PC-9 (cell line): Measurements from ENCODE around the gene DRAXIN. TPM values are rescaled to one million over a fixed set of nuclear protein-coding genes. Genes with fewer than 3 reads are reported as not detected.

Experiments
- BruUV-seq: library from RNA; stranded (reverse); fragments of 400-500 nt; replicated peaks from 2 replicates; lab custom pipeline; 2021; lab: Mats Ljungman, UMichigan
- CTCF ChIA-PET: fragments of 300-600 bp; sonication (Branson Sonifier 250); formaldehyde crosslinking; loops from one replicate; lab custom pipeline; 2022; ENCODE audit warnings: antibody characterized with exemption; lab: Charles Lee
- POLR2A ChIA-PET: fragments of 300-600 bp; sonication (Branson Sonifier 250); formaldehyde crosslinking; loops from one replicate; lab custom pipeline; 2022; ENCODE audit warnings: antibody characterized with exemption; ENCODE audit not compliant: unreplicated experiment; lab: Charles Lee
- DNase-seq, 2 experiments: peaks; one replicate each; pipeline versions ENCODE4 v3.0.0 to v3.0.0-alpha.2; 2015 to 2022; ENCODE audit warnings: mixed read lengths in 1 of 2
- H2AFZ ChIP-seq: fragments of 200-600 bp; sonication (generic); 2 replicates; pipeline ENCODE4 v1.8.1; 2017; ENCODE audit warnings: antibody characterized with exemption
- H3F3A ChIP-seq: fragments of 200-600 bp; sonication (generic); 2 replicates; pipeline ENCODE4 v1.8.1; 2017; ENCODE audit warnings: antibody characterized with exemption, mild to moderate bottlenecking, low read depth; ENCODE audit not compliant: insufficient read depth
- H3K27ac ChIP-seq: fragments of 200-600 bp; sonication (generic); 2 replicates; pipeline ENCODE4 v1.6.1; 2016; ENCODE audit warnings: mixed run types
- H3K27me3 ChIP-seq: fragments of 200-600 bp; sonication (generic); 2 replicates; pipeline ENCODE4 v1.6.1; 2016; ENCODE audit warnings: low read depth, mixed run types; ENCODE audit not compliant: insufficient read depth
- H3K36me3 ChIP-seq: fragments of 200-600 bp; sonication (generic); 2 replicates; pipeline ENCODE4 v1.6.1; 2016; ENCODE audit warnings: low read depth, mixed run types
- H3K4me1 ChIP-seq: fragments of 200-600 bp; sonication (generic); replicated peaks from 2 replicates; pipeline ENCODE4 v1.6.1; 2016; ENCODE audit warnings: mixed run types; ENCODE audit not compliant: insufficient read depth
- H3K4me2 ChIP-seq: fragments of 200-600 bp; sonication (generic); 2 replicates; pipeline ENCODE4 v1.6.1; 2017; ENCODE audit warnings: mixed run types
- H3K4me3 ChIP-seq: fragments of 200-600 bp; sonication (generic); 2 replicates; pipeline ENCODE4 v1.6.1; 2016; ENCODE audit warnings: mixed run types
- H3K79me2 ChIP-seq: fragments of 200-600 bp; sonication (generic); 2 replicates; pipeline ENCODE4 v1.6.1; 2017; ENCODE audit warnings: low read depth, mixed run types
- H3K9me2 ChIP-seq: fragments of 200-600 bp; sonication (generic); 2 replicates; pipeline ENCODE4 v1.8.1; 2017; ENCODE audit warnings: mild to moderate bottlenecking; ENCODE audit not compliant: insufficient read depth
- H3K9me3 ChIP-seq: fragments of 200-600 bp; sonication (generic); 2 replicates; pipeline ENCODE4 v1.8.1; 2016; ENCODE audit warnings: low read depth; ENCODE audit not compliant: insufficient read depth
- H4K20me1 ChIP-seq: fragments of 200-600 bp; sonication (generic); 2 replicates; pipeline ENCODE4 v1.8.1; 2017; ENCODE audit not compliant: insufficient read depth
- EZH2 ChIP-seq: fragments of 200-600 bp; sonication (generic); IDR thresholded peaks from 2 replicates; pipeline ENCODE4 v1.8.0; 2017; ENCODE audit warnings: antibody characterized with exemption, low read depth
- intact Hi-C: fragments of 100-400 bp; cut with micrococcal nuclease; formaldehyde crosslinking; loops from one replicate; pipeline ENCODE4 v1.10.0; 2022; ENCODE audit not compliant: unreplicated experiment
- total RNA-seq: library from RNA; stranded (reverse); gene quantifications from 2 replicates; pipeline ENCODE4 v1.2.3, GENCODE V29; 2021
- TF ChIP-seq, protein P1 (sequence below): fragments of 200-600 bp; sonication (generic); conservative IDR thresholded peaks from 2 replicates; pipeline ENCODE4 v1.6.1; 2017; ENCODE audit warnings: mixed run types, antibody characterized with exemption, mild to moderate bottlenecking, moderate library complexity

Gene DRAXIN
- total RNA-seq, 1 experiment from 2014 or later: not detected

DNA sequence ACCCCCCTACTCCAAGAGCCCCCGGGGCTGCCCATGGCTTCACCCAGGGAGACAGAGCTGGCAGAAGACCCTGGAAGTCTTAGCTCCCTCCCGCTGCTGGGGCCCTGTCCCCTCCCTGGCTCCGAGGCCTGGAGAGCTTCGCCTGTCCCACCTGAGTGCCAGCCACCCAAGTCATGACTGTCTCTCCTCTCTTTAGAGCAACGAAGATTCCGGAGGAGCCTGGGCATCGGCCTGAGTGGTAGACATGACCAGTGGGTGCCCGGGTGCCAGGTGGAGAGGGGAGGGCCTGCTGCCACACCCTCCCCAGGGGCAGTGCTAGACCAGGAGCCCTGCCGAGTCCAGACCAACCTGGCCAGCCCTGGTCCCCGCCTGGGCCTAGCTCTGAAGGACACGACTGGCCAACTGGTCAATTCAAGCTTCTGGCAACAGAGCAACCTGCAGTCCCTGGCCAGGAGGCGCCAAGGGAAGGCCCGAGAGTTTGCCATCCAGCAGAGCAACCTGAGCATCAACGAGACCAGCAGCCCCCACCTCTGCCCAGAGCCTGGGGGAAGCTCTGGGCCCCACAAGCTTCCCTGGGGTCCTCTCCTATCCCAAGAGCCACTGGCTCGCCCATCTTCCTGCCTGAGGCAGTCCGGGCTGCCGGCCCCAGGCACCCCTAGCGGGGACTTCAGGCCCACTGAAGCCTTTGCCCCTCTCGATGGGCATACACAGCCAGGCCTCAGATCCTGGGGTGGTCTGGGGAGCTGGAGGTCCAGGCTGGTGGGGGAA is 74.3 kb downstream of the DRAXIN start:
- H2AFZ ChIP-seq: no peak overlapping the region
- TF ChIP-seq, protein P1, sequence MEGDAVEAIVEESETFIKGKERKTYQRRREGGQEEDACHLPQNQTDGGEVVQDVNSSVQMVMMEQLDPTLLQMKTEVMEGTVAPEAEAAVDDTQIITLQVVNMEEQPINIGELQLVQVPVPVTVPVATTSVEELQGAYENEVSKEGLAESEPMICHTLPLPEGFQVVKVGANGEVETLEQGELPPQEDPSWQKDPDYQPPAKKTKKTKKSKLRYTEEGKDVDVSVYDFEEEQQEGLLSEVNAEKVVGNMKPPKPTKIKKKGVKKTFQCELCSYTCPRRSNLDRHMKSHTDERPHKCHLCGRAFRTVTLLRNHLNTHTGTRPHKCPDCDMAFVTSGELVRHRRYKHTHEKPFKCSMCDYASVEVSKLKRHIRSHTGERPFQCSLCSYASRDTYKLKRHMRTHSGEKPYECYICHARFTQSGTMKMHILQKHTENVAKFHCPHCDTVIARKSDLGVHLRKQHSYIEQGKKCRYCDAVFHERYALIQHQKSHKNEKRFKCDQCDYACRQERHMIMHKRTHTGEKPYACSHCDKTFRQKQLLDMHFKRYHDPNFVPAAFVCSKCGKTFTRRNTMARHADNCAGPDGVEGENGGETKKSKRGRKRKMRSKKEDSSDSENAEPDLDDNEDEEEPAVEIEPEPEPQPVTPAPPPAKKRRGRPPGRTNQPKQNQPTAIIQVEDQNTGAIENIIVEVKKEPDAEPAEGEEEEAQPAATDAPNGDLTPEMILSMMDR: no peak
- no peak for TF ChIP-seq EZH2
- H3K9me3 ChIP-seq: no peaks in the 10 kb centered on the region
- no peaks in the 10 kb centered on the region for H3K4me1 ChIP-seq
- no peak for DNase-seq
- H3F3A ChIP-seq: no peaks in the 10 kb centered on the region
- ChIA-PET POLR2A (no interaction called here), CTCF (no interaction called here)
- no peaks in the 10 kb centered on the region for H3K9me2 ChIP-seq
- no peaks in the 10 kb centered on the region for H4K20me1 ChIP-seq
- no peak overlapping the region for H3K4me3 ChIP-seq
- H3K79me2 ChIP-seq: no peaks in the 10 kb centered on the region
- no peaks in the 10 kb centered on the region for H3K27me3 ChIP-seq
- no peak overlapping the region for H3K27ac ChIP-seq
- no peaks in the 10 kb centered on the region for H3K36me3 ChIP-seq
- intact Hi-C loops: no loop called here
- no TSS peak for BruUV-seq
- H3K4me2 ChIP-seq: no peak overlapping the region

DNA sequence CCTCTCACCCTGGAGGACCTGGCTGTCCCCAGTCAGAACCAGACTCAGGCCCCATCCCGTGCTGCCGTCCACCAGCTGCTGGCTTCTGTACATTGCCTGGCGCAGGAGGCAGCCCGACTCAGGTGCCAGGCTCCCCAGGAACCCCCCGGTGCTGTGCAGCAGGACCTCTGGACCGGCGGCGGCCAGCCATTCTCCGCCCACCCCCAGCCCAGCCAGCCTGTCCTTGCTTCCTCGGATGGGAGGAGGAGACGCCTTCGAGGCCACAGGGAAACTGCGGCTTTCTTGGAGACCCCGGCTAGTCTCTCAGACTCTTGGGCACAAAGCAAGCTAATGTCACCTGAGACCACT is 74.9 kb downstream of the DRAXIN start:
- no TSS peak for BruUV-seq
- TF ChIP-seq, protein P1: no peak
- TF ChIP-seq EZH2: no peak

DNA sequence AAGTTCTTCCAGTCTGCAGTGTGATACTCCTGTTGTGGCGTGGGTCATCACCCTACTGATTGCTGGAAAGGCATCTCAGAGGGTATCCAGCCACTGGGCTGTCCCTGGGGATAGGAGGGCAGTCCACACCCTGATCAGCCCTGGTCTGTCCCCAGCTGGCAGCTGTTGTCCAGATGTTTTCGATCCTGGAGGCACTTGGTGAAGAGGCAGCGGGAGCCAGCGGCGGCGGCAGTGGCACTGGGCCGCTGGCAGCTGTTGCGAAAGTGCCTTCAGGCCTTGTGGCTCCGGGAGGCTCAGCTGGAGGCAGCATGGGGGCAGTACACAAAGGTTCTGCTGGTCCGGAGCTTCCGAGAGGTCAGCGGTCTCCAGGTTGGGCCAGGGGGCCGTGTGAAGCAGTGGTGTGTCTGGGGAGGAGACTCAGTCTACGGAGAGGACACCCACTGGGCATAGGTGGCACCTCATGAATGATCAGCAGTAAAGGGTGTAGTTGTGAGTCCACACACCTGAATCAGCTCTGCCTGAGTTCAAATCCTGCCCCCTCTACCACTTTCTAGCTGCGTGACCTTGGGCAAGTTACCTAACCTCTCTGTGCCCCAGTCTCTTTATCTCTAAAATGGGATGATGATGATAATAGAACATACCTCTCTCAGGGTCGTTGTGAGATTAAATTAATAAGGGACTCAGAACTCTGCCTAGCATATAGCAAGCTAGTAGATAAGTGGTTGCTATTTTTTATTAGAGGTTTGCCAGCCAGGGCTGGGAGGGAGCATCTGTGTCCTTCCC is 76.6 kb downstream of the DRAXIN start:
- no TSS peak for BruUV-seq
- intact Hi-C loops: no loop called here
- no peaks in the 10 kb centered on the region for H3K79me2 ChIP-seq
- no peak for DNase-seq
- H3K4me3 ChIP-seq: no peak overlapping the region
- TF ChIP-seq, protein P1: no peak
- no peak for TF ChIP-seq EZH2
- no peaks in the 10 kb centered on the region for H3K36me3 ChIP-seq
- H2AFZ ChIP-seq: no peak overlapping the region
- no peak overlapping the region for H3K27ac ChIP-seq
- H3K4me1 ChIP-seq: no peaks in the 10 kb centered on the region
- H4K20me1 ChIP-seq: no peaks in the 10 kb centered on the region
- H3K27me3 ChIP-seq: no peaks in the 10 kb centered on the region
- POLR2A ChIA-PET: interaction anchor here (0.6 kb wide), 1 partner anchor 496 kb away, joined by 4 read pairs; no protein-coding TSS in a partner anchor
- CTCF ChIA-PET: interaction anchor here (0.6 kb wide), 1 partner anchor 173 kb away, joined by 5 read pairs; no protein-coding TSS in a partner anchor
- H3K9me2 ChIP-seq: no peaks in the 10 kb centered on the region
- no peaks in the 10 kb centered on the region for H3K9me3 ChIP-seq
- no peak overlapping the region for H3K4me2 ChIP-seq
- H3F3A ChIP-seq: no peaks in the 10 kb centered on the region

More for the DNA sequence above, 74.9 kb downstream of the DRAXIN start:
- Histone ChIP-seq H3K36me3 (no peaks in the 10 kb centered on the region), H3K4me3 (no peak overlapping the region), H3K9me2 (no peaks in the 10 kb centered on the region), H3K9me3 (no peaks in the 10 kb centered on the region), H3K27ac (no peak overlapping the region), H4K20me1 (no peaks in the 10 kb centered on the region), H3K79me2 (no peaks in the 10 kb centered on the region), H3F3A (no peaks in the 10 kb centered on the region), H3K4me2 (no peak overlapping the region), H2AFZ (no peak overlapping the region), H3K4me1 (no peaks in the 10 kb centered on the region), H3K27me3 (no peaks in the 10 kb centered on the region)
- intact Hi-C loops: no loop called here
- ChIA-PET CTCF (interaction anchor here (0.6 kb wide), 1 partner anchor 251 kb away, joined by 5 read pairs; no protein-coding TSS in a partner anchor), POLR2A (no interaction called here)
- DNase-seq: no peak
